ENCODE results near the gene LMO7.

Gene LMO7

GRCh38 chr13:75796825-75797224 is 160.7 kb downstream of the LMO7 start:
- H3K36me3 ChIP-seq (ENCODE audit: control insufficient read depth, insufficient read depth, low read length) = no peaks in the 10 kb centered on the region
- H3K4me3 ChIP-seq (ENCODE audit: low read depth, low read length) = no peak overlapping the region
- no peaks in the 10 kb centered on the region for H3K27me3 ChIP-seq (ENCODE audit: control insufficient read depth, insufficient read depth, low read length)
- no peak overlapping the region for H3K9ac ChIP-seq (ENCODE audit: low read depth, low read length)
- no peaks in the 10 kb centered on the region for H3K9me3 ChIP-seq (ENCODE audit: control insufficient read depth, insufficient read depth, low read length)
- H3K4me1 ChIP-seq (ENCODE audit: control insufficient read depth, insufficient read depth, low read length) = no peaks in the 10 kb centered on the region

DNA sequence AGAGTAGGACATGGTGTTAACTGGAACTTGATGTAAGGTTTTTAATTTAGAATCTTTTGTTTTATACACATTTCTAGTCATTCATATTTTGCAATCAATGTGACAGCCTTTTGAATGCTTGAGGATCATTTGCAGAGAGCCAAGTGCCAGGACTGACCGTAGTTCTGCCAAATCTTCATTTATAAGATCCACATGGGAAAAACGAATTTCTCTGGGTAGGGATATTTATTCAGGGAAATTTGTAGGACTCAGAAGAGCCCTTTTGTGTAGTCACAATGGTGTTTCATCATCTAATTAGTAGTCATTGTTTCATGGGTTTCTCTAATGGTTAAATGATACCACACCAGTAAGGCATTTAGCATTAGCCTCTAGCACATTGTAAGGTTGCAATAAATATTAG is 161.1 kb downstream of the LMO7 start:
- H3K4me3 ChIP-seq (ENCODE audit: low read depth, low read length) = no peak overlapping the region
- no peaks in the 10 kb centered on the region for H3K27me3 ChIP-seq (ENCODE audit: control insufficient read depth, insufficient read depth, low read length)
- no peaks in the 10 kb centered on the region for H3K9me3 ChIP-seq (ENCODE audit: control insufficient read depth, insufficient read depth, low read length)
- H3K4me1 ChIP-seq (ENCODE audit: control insufficient read depth, insufficient read depth, low read length) = peaks cover 3% of the 10 kb centered on the region
- no peak overlapping the region for H3K9ac ChIP-seq (ENCODE audit: low read depth, low read length)
- no peaks in the 10 kb centered on the region for H3K36me3 ChIP-seq (ENCODE audit: control insufficient read depth, insufficient read depth, low read length)

DNA sequence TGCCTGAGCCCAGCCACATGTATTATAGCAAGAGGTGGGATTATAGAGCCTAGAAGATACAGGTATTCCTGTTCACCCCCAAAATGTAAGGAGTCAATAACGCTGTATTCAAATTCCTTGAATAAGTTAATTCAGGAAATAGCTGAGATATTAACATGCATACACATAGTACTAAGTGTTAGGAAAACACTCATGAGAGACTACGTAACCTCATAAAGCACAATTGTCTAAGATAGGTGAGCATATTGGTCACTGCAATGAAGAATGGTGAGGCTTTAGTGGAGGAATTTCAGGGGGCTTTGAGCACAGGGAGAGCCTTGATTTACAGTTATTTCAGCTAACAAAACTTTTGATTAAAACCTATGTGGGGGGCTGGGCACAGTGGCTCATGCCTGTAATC is 161.6 kb downstream of the LMO7 start:
- no peaks in the 10 kb centered on the region for H3K9me3 ChIP-seq (ENCODE audit: control insufficient read depth, insufficient read depth, low read length)
- no peaks in the 10 kb centered on the region for H3K36me3 ChIP-seq (ENCODE audit: control insufficient read depth, insufficient read depth, low read length)
- H3K9ac ChIP-seq (ENCODE audit: low read depth, low read length) = no peak overlapping the region
- H3K4me3 ChIP-seq (ENCODE audit: low read depth, low read length) = no peak overlapping the region
- peaks cover 8% of the 10 kb centered on the region for H3K4me1 ChIP-seq (ENCODE audit: control insufficient read depth, insufficient read depth, low read length)
- H3K27me3 ChIP-seq (ENCODE audit: control insufficient read depth, insufficient read depth, low read length) = no peaks in the 10 kb centered on the region

DNA sequence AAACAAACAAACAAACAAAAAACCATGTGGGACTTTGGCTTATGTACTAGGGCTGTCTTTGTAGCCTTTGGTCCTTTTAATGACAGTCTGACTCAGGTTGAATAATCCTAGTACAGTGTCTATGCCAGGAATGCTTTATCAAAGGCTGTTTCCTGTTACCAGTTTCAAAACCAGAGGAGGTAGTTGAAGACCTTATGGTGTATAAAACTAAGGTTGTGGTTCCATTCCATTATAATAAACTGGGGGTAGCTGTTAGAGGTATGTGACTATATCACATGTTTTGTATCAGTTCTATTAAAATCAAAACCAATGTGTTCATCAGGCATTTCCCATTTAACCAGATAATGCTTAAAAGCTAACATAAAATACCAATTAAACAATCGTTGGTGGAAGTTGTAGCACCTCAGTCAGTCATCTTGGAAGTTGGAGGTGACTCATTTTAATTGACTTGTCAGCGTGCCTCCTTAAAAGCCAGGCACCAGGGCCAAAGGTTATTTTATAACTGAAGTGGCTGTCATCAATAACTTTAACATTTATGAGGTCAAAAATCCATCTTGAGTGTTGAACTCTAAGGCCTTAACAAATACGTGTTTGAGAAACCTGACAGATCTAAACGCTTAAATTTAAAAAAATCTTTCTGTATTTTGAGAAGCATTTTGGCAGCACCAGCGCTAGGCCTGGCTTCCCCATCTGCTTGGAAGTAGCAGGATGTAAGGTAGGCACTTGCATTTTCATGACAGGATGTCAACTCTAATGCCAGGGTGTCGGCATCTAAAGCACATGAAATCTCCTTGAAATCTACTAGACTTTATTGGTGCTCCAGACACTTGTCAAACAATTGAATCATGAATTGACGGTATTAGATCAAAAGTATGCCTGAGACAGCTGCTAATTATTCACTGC is 162.5 kb downstream of the LMO7 start:
- no peaks in the 10 kb centered on the region for H3K9me3 ChIP-seq (ENCODE audit: control insufficient read depth, insufficient read depth, low read length)
- H3K36me3 ChIP-seq (ENCODE audit: control insufficient read depth, insufficient read depth, low read length) = no peaks in the 10 kb centered on the region
- no peak overlapping the region for H3K9ac ChIP-seq (ENCODE audit: low read depth, low read length)
- no peaks in the 10 kb centered on the region for H3K27me3 ChIP-seq (ENCODE audit: control insufficient read depth, insufficient read depth, low read length)
- H3K4me1 ChIP-seq (ENCODE audit: control insufficient read depth, insufficient read depth, low read length) = peaks cover 17% of the 10 kb centered on the region
- no peak overlapping the region for H3K4me3 ChIP-seq (ENCODE audit: low read depth, low read length)

GRCh38 chr13:75800545-75800944 is 164.4 kb downstream of the LMO7 start:
- Histone ChIP-seq H3K4me1 (ENCODE audit: control insufficient read depth, insufficient read depth, low read length) (peaks cover 24% of the 10 kb centered on the region), H3K9me3 (ENCODE audit: control insufficient read depth, insufficient read depth, low read length) (no peaks in the 10 kb centered on the region), H3K9ac (ENCODE audit: low read depth, low read length) (no peak overlapping the region), H3K4me3 (ENCODE audit: low read depth, low read length) (no peak overlapping the region), H3K36me3 (ENCODE audit: control insufficient read depth, insufficient read depth, low read length) (no peaks in the 10 kb centered on the region), H3K27me3 (ENCODE audit: control insufficient read depth, insufficient read depth, low read length) (no peaks in the 10 kb centered on the region)

- Histone ChIP-seq H3K9me3 (ENCODE audit: control insufficient read depth, insufficient read depth, low read length) (no peaks in the 10 kb centered on the region), H3K4me1 (ENCODE audit: control insufficient read depth, insufficient read depth, low read length) (peaks cover 30% of the 10 kb centered on the region), H3K27me3 (ENCODE audit: control insufficient read depth, insufficient read depth, low read length) (no peaks in the 10 kb centered on the region), H3K4me3 (ENCODE audit: low read depth, low read length) (no peak overlapping the region), H3K9ac (ENCODE audit: low read depth, low read length) (no peak overlapping the region), H3K36me3 (ENCODE audit: control insufficient read depth, insufficient read depth, low read length) (no peaks in the 10 kb centered on the region)
Measured at GRCh38 chr13:75801388-75801945, 165.3 kb downstream of the LMO7 start.

- Histone ChIP-seq H3K4me3 (ENCODE audit: low read depth, low read length) (no peak overlapping the region), H3K4me1 (ENCODE audit: control insufficient read depth, insufficient read depth, low read length) (peaks cover 30% of the 10 kb centered on the region)
Measured at GRCh38 chr13:75802161-75802560, 166.0 kb downstream of the LMO7 start.

DNA sequence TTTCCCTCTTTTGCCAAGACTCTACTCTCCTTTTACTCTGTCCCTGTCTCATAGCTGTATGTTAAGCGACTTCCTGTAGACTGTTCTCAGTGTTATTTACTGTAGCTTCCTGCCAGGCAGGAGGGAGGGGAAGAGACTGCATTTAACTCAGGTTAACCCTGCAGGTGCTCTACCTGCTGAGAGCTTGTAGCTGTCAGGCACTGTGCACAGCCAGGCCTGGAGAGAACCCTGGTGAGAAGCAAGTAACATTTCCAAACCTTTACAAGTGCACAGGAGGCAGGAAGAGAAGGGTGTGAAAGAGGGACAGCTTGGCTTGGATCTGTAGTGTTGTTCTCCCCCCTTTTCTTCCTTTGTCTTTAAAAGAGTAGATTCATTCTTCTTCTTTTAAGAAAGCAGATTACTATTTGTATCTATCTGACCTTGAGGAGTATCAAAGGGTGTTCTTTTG is 167.1 kb downstream of the LMO7 start:
- H3K9me3 ChIP-seq (ENCODE audit: control insufficient read depth, insufficient read depth, low read length) = no peaks in the 10 kb centered on the region
- no peaks in the 10 kb centered on the region for H3K36me3 ChIP-seq (ENCODE audit: control insufficient read depth, insufficient read depth, low read length)
- H3K4me3 ChIP-seq (ENCODE audit: low read depth, low read length) = no peak overlapping the region
- H3K9ac ChIP-seq (ENCODE audit: low read depth, low read length) = no peak overlapping the region
- no peaks in the 10 kb centered on the region for H3K27me3 ChIP-seq (ENCODE audit: control insufficient read depth, insufficient read depth, low read length)
- H3K4me1 ChIP-seq (ENCODE audit: control insufficient read depth, insufficient read depth, low read length) = peaks cover 30% of the 10 kb centered on the region

More at GRCh38 chr13:75802161-75802560, 166.0 kb downstream of the LMO7 start:
- no peaks in the 10 kb centered on the region for H3K27me3 ChIP-seq (ENCODE audit: control insufficient read depth, insufficient read depth, low read length)
- H3K9ac ChIP-seq (ENCODE audit: low read depth, low read length) = no peak overlapping the region
- no peaks in the 10 kb centered on the region for H3K9me3 ChIP-seq (ENCODE audit: control insufficient read depth, insufficient read depth, low read length)
- H3K36me3 ChIP-seq (ENCODE audit: control insufficient read depth, insufficient read depth, low read length) = no peaks in the 10 kb centered on the region

DNA sequence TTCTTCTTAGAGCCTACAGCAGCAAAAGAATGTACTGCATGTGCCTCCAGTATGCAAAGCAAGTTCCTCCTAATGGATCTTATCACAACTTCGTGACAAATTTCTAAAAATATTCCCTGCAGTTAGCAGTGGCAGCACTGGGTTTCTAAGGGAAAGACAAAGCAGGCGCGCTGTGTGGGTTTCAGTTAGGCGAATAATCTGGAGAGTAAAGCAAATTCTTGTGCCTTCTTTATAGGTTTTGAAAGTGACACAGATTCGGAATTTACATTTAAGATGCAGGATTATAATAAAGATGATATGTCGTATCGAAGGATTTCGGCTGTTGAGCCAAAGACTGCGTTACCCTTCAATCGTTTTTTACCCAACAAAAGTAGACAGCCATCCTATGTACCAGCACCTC is 167.9 kb downstream of the LMO7 start:
- Histone ChIP-seq H3K9ac (ENCODE audit: low read depth, low read length) (no peak overlapping the region), H3K4me3 (ENCODE audit: low read depth, low read length) (no peak overlapping the region), H3K36me3 (ENCODE audit: control insufficient read depth, insufficient read depth, low read length) (no peaks in the 10 kb centered on the region), H3K9me3 (ENCODE audit: control insufficient read depth, insufficient read depth, low read length) (no peaks in the 10 kb centered on the region), H3K4me1 (ENCODE audit: control insufficient read depth, insufficient read depth, low read length) (peaks cover 30% of the 10 kb centered on the region), H3K27me3 (ENCODE audit: control insufficient read depth, insufficient read depth, low read length) (no peaks in the 10 kb centered on the region)

DNA sequence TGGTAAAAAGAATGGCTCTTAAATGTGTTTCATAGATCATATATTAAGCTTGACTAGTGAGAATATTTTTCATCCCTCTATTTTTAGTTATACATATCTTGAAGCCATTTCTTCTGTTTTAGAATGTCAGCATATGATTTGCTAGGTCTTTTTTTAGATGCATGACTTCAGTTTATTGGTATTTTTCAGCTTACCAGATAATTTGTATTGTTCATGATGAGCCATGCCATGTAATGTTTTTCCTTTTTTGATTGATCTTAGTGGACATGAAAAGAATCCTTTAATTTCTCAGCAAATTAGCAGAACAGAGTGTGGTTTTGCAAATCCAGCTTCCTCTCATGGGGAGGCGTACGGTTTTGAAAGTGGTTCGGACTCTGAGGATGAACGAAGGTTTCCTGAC is 168.5 kb downstream of the LMO7 start:
- H3K4me3 ChIP-seq (ENCODE audit: low read depth, low read length) = no peak overlapping the region
- no peak overlapping the region for H3K9ac ChIP-seq (ENCODE audit: low read depth, low read length)
- no peaks in the 10 kb centered on the region for H3K9me3 ChIP-seq (ENCODE audit: control insufficient read depth, insufficient read depth, low read length)
- no peaks in the 10 kb centered on the region for H3K36me3 ChIP-seq (ENCODE audit: control insufficient read depth, insufficient read depth, low read length)
- peaks cover 30% of the 10 kb centered on the region for H3K4me1 ChIP-seq (ENCODE audit: control insufficient read depth, insufficient read depth, low read length)
- no peaks in the 10 kb centered on the region for H3K27me3 ChIP-seq (ENCODE audit: control insufficient read depth, insufficient read depth, low read length)

DNA sequence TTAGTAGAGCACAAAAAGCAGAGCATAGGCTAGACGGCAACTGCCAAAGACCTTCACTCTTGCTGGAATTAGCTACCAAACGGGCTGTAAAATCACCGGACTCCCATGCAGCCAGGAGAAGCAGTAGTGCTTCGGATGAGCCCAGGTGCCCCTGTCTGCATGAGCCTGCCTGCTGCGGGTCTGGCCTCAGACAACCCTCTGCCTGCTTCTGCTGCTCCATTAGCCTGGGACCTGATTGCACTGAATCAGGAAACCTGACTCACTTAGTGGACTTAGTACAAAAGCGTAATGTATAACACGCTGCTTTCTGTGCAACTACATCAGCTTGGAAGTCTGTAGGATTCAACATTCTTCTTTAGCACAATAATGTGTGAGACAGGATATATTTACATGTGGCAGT is 170.0 kb downstream of the LMO7 start:
- H3K9ac ChIP-seq (ENCODE audit: low read depth, low read length) = no peak overlapping the region

DNA sequence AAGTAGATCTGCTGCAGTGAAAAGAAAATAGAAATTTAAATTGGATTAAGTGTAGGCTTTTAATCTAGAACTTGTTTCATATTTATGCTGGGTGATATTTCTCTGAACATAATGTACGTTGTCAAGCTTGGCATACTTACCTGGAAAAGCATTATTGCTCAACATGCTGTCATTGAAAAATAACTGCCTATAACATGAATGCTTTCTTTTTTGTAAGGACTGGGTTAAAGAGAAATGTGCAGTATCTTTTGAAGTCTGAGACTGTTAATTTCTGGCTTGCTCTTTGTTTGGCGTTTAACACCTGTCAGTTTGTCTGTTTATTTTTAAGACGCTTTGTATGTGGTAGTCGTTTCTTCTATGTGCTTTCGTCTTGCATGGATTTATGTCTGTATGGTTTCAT is 175.2 kb downstream of the LMO7 start:
- Histone ChIP-seq H3K27me3 (ENCODE audit: control insufficient read depth, insufficient read depth, low read length) (no peaks in the 10 kb centered on the region), H3K9me3 (ENCODE audit: control insufficient read depth, insufficient read depth, low read length) (no peaks in the 10 kb centered on the region), H3K4me1 (ENCODE audit: control insufficient read depth, insufficient read depth, low read length) (peaks cover 1% of the 10 kb centered on the region), H3K4me3 (ENCODE audit: low read depth, low read length) (no peak overlapping the region), H3K36me3 (ENCODE audit: control insufficient read depth, insufficient read depth, low read length) (no peaks in the 10 kb centered on the region), H3K9ac (ENCODE audit: low read depth, low read length) (no peak overlapping the region)

More for the DNA sequence above, 170.0 kb downstream of the LMO7 start:
- peaks cover 30% of the 10 kb centered on the region for H3K4me1 ChIP-seq (ENCODE audit: control insufficient read depth, insufficient read depth, low read length)
- H3K9me3 ChIP-seq (ENCODE audit: control insufficient read depth, insufficient read depth, low read length) = no peaks in the 10 kb centered on the region
- no peaks in the 10 kb centered on the region for H3K27me3 ChIP-seq (ENCODE audit: control insufficient read depth, insufficient read depth, low read length)
- no peak overlapping the region for H3K4me3 ChIP-seq (ENCODE audit: low read depth, low read length)
- no peaks in the 10 kb centered on the region for H3K36me3 ChIP-seq (ENCODE audit: control insufficient read depth, insufficient read depth, low read length)

Data from iPS-15b (cell line).